WTC11 (cell line): ENCODE results near the gene CDK6. TPM values are rescaled to one million over a fixed set of nuclear protein-coding genes. Genes with fewer than 3 reads are reported as not detected.

Source experiments
- ATAC-seq: fragments of 200-7000 bp; cut with Tn5 transposase; 2 replicates; pipeline ENCODE4 v1.10.0; 2021; ENCODE audit warnings: mild to moderate bottlenecking, moderate library complexity
- CTCF ChIA-PET: fragments of 300-600 bp; sonication (Branson Sonifier 250); formaldehyde crosslinking; loops from one replicate; lab custom pipeline; 2021; ENCODE audit warnings: antibody characterized with exemption; lab: Charles Lee
- POLR2A ChIA-PET: fragments of 350-600 bp; sonication (Branson Sonifier 250); formaldehyde crosslinking; loops from one replicate; lab custom pipeline; 2021; ENCODE audit warnings: antibody characterized with exemption; lab: Charles Lee
- DNase-seq: peaks from one replicate; pipeline ENCODE4 v3.0.0; 2021; ENCODE audit warnings: low spot score
- H3K27ac Mint-ChIP-seq: 2 replicates; pipeline ENCODE4 v1.8.0; 2021; ENCODE audit warnings: mixed read lengths
- H3K27me3 Mint-ChIP-seq: 2 replicates; pipeline ENCODE4 v1.8.0; 2021; ENCODE audit warnings: low read depth, mild to moderate bottlenecking, moderate library complexity, mixed read lengths
- H3K36me3 Mint-ChIP-seq: 2 replicates; pipeline ENCODE4 v1.8.0; 2021; ENCODE audit warnings: mixed read lengths
- H3K4me1 Mint-ChIP-seq: 2 replicates; pipeline ENCODE4 v1.8.0; 2022; ENCODE audit warnings: mixed read lengths
- H3K4me3 Mint-ChIP-seq: 2 replicates; pipeline ENCODE4 v1.8.0; 2021; ENCODE audit warnings: mild to moderate bottlenecking, moderate library complexity, mixed read lengths
- H3K9me3 Mint-ChIP-seq: 2 replicates; pipeline ENCODE4 v1.8.0; 2021; ENCODE audit warnings: mixed read lengths
- CREM ChIP-seq: sonication (generic); formaldehyde crosslinking; IDR thresholded peaks from 2 replicates; pipeline ENCODE4 v1.8.1; 2022; ENCODE audit warnings: mild to moderate bottlenecking, missing genetic modification reagents, moderate library complexity
- EMX1 ChIP-seq: fragments of 250-450 bp; sonication (Bioruptor Pico); IDR thresholded peaks from 2 replicates; pipeline ENCODE4 v1.8.0; 2021; ENCODE audit warnings: mild to moderate bottlenecking
- ESRRA ChIP-seq: sonication (generic); formaldehyde crosslinking; IDR thresholded peaks from 2 replicates; pipeline ENCODE4 v1.8.1; 2022; ENCODE audit warnings: mild to moderate bottlenecking, missing genetic modification reagents, borderline replicate concordance
- GRHL2 ChIP-seq: fragments of 250-450 bp; sonication (Bioruptor Pico); IDR thresholded peaks from 2 replicates; pipeline ENCODE4 v1.8.0; 2022; ENCODE audit warnings: mild to moderate bottlenecking, moderate library complexity; ENCODE audit not compliant: insufficient replicate concordance, severe bottlenecking
- HMGA2 ChIP-seq: fragments of 250-450 bp; sonication (Bioruptor Pico); IDR thresholded peaks from 2 replicates; pipeline ENCODE4 v1.4.0; 2021; ENCODE audit warnings: mild to moderate bottlenecking, moderate library complexity
- KAT7 ChIP-seq: sonication (generic); formaldehyde crosslinking; IDR thresholded peaks from 2 replicates; pipeline ENCODE4 v1.8.1; 2023; ENCODE audit warnings: missing genetic modification reagents, mild to moderate bottlenecking, borderline replicate concordance
- MAX ChIP-seq: sonication (generic); formaldehyde crosslinking; IDR thresholded peaks from 2 replicates; pipeline ENCODE4 v1.8.0; 2022; ENCODE audit warnings: mild to moderate bottlenecking, missing genetic modification reagents
- NR3C1 ChIP-seq: sonication (generic); formaldehyde crosslinking; conservative IDR thresholded peaks from 2 replicates; pipeline ENCODE4 v1.8.1; 2023; ENCODE audit warnings: low read depth, mild to moderate bottlenecking, missing genetic modification reagents
- RELA ChIP-seq: sonication (generic); formaldehyde crosslinking; IDR thresholded peaks from 2 replicates; pipeline ENCODE4 v1.8.1; 2022; ENCODE audit warnings: missing genetic modification reagents, mild to moderate bottlenecking, borderline replicate concordance
- RORB ChIP-seq: fragments of 250-450 bp; sonication (Bioruptor Pico); IDR thresholded peaks from 2 replicates; pipeline ENCODE4 v1.9.0; 2021; ENCODE audit warnings: mild to moderate bottlenecking
- SP1 ChIP-seq: sonication (generic); formaldehyde crosslinking; conservative IDR thresholded peaks from 2 replicates; pipeline ENCODE4 v1.8.1; 2022; ENCODE audit warnings: missing genetic modification reagents
- ZMAT4 ChIP-seq: fragments of 250-450 bp; sonication (Bioruptor Pico); IDR thresholded peaks from 2 replicates; pipeline ENCODE4 v1.9.0; 2021; ENCODE audit warnings: mild to moderate bottlenecking
- ZNF281 ChIP-seq: sonication (generic); formaldehyde crosslinking; IDR thresholded peaks from 2 replicates; pipeline ENCODE4 v1.8.0; 2023; ENCODE audit warnings: mild to moderate bottlenecking, missing genetic modification reagents
- ZNF423 ChIP-seq: fragments of 250-450 bp; sonication (Bioruptor Pico); IDR thresholded peaks from 2 replicates; pipeline ENCODE4 v2.1.2; 2022; ENCODE audit warnings: mild to moderate bottlenecking, moderate library complexity
- ZSCAN18 ChIP-seq: fragments of 250-450 bp; sonication (Bioruptor Pico); IDR thresholded peaks from 2 replicates; pipeline ENCODE4 v2.1.2; 2022; ENCODE audit warnings: mild to moderate bottlenecking, moderate library complexity
- total RNA-seq: library from RNA; stranded (reverse); gene quantifications from 3 replicates; pipeline ENCODE4 v1.2.3, GENCODE V29; 2021
- TF ChIP-seq, protein P1 (sequence below): sonication (generic); formaldehyde crosslinking; IDR thresholded peaks from 2 replicates; pipeline ENCODE4 v1.8.1; 2022; ENCODE audit warnings: mild to moderate bottlenecking, missing genetic modification reagents, moderate library complexity, borderline replicate concordance
- TF ChIP-seq, protein P2 (sequence below): fragments of 200-600 bp; IDR thresholded peaks from 2 replicates; pipeline ENCODE4 v1.8.0; 2022; ENCODE audit warnings: antibody characterized with exemption
- TF ChIP-seq, protein P3 (sequence below): sonication (generic); formaldehyde crosslinking; IDR thresholded peaks from 2 replicates; pipeline ENCODE4 v1.8.1; 2022; ENCODE audit warnings: missing genetic modification reagents, borderline replicate concordance
- TF ChIP-seq, protein P4 (sequence below): sonication (generic); formaldehyde crosslinking; IDR thresholded peaks from 2 replicates; pipeline ENCODE4 v1.8.1; 2022; ENCODE audit warnings: low read depth, missing genetic modification reagents, borderline replicate concordance
- TF ChIP-seq, protein P5 (sequence below): sonication (generic); formaldehyde crosslinking; IDR thresholded peaks from 2 replicates; pipeline ENCODE4 v1.8.1; 2023; ENCODE audit warnings: mild to moderate bottlenecking, missing genetic modification reagents, moderate library complexity

The CDK6 gene
- total RNA-seq, 1 experiment from 2014 or later, result 47.2 TPM

GRCh38 chr7:92748495-92748894, 87.9 kb downstream of the CDK6 start:
- H3K4me3 Mint-ChIP-seq, result no peak overlapping the region
- no peaks in the 10 kb centered on the region for H3K27me3 Mint-ChIP-seq
- H3K36me3 Mint-ChIP-seq, result no peaks in the 10 kb centered on the region
- DNase-seq (no peak), ATAC-seq (no peak)
- ChIA-PET POLR2A (no interaction called here), CTCF (no interaction called here)
- H3K27ac Mint-ChIP-seq, result no peak overlapping the region
- H3K4me1 Mint-ChIP-seq, result peaks cover 48% of the 10 kb centered on the region
- TF ChIP-seq ZSCAN18 (no peak), ESRRA (CRISPR knock-in tag) (no peak), ZMAT4 (CRISPR knock-in tag) (no peak), HMGA2 (no peak), GRHL2 (no peak), NR3C1 (no peak), ZNF423 (CRISPR knock-in tag) (no peak), MAX (no peak), RELA (CRISPR knock-in tag) (no peak)
- TF ChIP-seq, protein P1, sequence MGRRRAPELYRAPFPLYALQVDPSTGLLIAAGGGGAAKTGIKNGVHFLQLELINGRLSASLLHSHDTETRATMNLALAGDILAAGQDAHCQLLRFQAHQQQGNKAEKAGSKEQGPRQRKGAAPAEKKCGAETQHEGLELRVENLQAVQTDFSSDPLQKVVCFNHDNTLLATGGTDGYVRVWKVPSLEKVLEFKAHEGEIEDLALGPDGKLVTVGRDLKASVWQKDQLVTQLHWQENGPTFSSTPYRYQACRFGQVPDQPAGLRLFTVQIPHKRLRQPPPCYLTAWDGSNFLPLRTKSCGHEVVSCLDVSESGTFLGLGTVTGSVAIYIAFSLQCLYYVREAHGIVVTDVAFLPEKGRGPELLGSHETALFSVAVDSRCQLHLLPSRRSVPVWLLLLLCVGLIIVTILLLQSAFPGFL (CRISPR knock-in tag), result no peak
- peaks cover 2% of the 10 kb centered on the region; the same call in 1 of the 2 replicates for H3K9me3 Mint-ChIP-seq

DNA sequence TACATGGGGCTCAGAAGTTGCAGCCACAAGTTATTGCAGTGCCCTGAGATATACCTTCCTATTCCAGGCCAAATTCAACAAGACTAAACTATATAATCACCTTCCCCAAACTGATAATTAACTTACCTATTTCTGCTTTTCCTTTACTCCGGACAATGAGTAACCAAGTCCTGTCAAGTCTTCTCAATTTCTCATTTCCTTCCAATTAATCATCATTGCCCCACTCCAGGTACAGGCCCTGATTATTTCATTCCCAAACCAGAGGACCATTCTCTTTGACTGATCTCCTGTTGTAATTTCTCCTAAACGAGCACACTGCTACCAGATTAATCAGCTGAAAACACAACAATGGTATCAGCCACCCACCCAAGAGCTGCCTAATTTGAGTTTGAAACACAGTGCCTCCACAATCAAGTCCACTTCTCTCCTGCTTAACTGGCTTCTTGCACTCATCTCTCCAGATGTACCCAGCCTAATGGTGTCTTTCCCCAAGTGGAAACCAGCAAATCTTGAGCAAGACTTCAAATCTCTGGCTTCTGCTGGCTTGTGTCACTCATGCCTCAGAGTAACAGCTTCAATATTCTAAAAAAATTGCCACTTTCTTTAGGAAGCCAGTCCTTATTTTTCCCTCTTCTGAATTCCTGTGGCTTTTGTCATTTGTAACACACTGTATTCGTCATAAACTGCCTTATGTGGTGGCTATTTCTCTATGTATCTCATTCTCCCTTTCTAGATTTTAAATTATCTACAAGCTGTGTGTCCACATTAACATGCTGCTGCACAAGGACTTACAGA, 89.1 kb downstream of the CDK6 start:
- POLR2A ChIA-PET, result no interaction called here
- Mint-ChIP-seq H3K36me3 (no peaks in the 10 kb centered on the region), H3K4me1 (peaks cover 43% of the 10 kb centered on the region), H3K27me3 (no peaks in the 10 kb centered on the region), H3K4me3 (no peak overlapping the region), H3K9me3 (peaks cover 5% of the 10 kb centered on the region; the same call in 1 of the 2 replicates), H3K27ac (peak overlapping the region; percentile 35)
- ATAC-seq (no peak; the same call in 1 of the 2 replicates), DNase-seq (no peak)
- CTCF ChIA-PET, result interaction anchor here (1.4 kb wide), 1 partner anchor 86 kb away, joined by 4 read pairs; no protein-coding TSS in a partner anchor
- TF ChIP-seq RORB (CRISPR knock-in tag), result no peak
- no peak for TF ChIP-seq CREM (CRISPR knock-in tag)
- no peak for TF ChIP-seq ZNF423 (CRISPR knock-in tag)
- TF ChIP-seq ZNF281, result no peak
- TF ChIP-seq, protein P2, sequence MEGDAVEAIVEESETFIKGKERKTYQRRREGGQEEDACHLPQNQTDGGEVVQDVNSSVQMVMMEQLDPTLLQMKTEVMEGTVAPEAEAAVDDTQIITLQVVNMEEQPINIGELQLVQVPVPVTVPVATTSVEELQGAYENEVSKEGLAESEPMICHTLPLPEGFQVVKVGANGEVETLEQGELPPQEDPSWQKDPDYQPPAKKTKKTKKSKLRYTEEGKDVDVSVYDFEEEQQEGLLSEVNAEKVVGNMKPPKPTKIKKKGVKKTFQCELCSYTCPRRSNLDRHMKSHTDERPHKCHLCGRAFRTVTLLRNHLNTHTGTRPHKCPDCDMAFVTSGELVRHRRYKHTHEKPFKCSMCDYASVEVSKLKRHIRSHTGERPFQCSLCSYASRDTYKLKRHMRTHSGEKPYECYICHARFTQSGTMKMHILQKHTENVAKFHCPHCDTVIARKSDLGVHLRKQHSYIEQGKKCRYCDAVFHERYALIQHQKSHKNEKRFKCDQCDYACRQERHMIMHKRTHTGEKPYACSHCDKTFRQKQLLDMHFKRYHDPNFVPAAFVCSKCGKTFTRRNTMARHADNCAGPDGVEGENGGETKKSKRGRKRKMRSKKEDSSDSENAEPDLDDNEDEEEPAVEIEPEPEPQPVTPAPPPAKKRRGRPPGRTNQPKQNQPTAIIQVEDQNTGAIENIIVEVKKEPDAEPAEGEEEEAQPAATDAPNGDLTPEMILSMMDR, result no peak
- TF ChIP-seq SP1 (CRISPR knock-in tag), result no peak
- TF ChIP-seq KAT7, result no peak
- TF ChIP-seq, protein P3, sequence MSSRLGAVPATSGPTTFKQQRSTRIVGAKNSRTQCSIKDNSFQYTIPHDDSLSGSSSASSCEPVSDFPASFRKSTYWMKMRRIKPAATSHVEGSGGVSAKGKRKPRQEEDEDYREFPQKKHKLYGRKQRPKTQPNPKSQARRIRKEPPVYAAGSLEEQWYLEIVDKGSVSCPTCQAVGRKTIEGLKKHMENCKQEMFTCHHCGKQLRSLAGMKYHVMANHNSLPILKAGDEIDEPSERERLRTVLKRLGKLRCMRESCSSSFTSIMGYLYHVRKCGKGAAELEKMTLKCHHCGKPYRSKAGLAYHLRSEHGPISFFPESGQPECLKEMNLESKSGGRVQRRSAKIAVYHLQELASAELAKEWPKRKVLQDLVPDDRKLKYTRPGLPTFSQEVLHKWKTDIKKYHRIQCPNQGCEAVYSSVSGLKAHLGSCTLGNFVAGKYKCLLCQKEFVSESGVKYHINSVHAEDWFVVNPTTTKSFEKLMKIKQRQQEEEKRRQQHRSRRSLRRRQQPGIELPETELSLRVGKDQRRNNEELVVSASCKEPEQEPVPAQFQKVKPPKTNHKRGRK (CRISPR knock-in tag), result no peak
- TF ChIP-seq GRHL2, result no peak
- no peak for TF ChIP-seq EMX1 (CRISPR knock-in tag)
- TF ChIP-seq, protein P4, sequence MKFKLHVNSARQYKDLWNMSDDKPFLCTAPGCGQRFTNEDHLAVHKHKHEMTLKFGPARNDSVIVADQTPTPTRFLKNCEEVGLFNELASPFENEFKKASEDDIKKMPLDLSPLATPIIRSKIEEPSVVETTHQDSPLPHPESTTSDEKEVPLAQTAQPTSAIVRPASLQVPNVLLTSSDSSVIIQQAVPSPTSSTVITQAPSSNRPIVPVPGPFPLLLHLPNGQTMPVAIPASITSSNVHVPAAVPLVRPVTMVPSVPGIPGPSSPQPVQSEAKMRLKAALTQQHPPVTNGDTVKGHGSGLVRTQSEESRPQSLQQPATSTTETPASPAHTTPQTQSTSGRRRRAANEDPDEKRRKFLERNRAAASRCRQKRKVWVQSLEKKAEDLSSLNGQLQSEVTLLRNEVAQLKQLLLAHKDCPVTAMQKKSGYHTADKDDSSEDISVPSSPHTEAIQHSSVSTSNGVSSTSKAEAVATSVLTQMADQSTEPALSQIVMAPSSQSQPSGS, result no peak
- TF ChIP-seq, protein P5, sequence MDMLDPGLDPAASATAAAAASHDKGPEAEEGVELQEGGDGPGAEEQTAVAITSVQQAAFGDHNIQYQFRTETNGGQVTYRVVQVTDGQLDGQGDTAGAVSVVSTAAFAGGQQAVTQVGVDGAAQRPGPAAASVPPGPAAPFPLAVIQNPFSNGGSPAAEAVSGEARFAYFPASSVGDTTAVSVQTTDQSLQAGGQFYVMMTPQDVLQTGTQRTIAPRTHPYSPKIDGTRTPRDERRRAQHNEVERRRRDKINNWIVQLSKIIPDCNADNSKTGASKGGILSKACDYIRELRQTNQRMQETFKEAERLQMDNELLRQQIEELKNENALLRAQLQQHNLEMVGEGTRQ (CRISPR knock-in tag), result no peak
